Measurements from ENCODE around the gene MAP1LC3A.

- TF ChIP-seq EZH2 (IDR thresholded peaks at IDR 0.05; ENCODE audit: insufficient read depth, poor library complexity, severe bottlenecking), result no peak
- no peak for TF ChIP-seq EZH2phosphoT487 (IDR thresholded peaks at IDR 0.05; ENCODE audit: insufficient read depth, low read depth)
Measured at GRCh38 chr20:34558320-34559218, at the start of gene MAP1LC3A.

Data from GM23248 (cell line).